Endothelial cell of umbilical vein (primary cell): ENCODE data around the gene OR2F1. TPM values are rescaled to one million over a fixed set of nuclear protein-coding genes. Genes with fewer than 3 reads are reported as not detected.

Experiments used
- BruUV-seq: library from RNA; stranded (reverse); fragments of 400-500 nt; replicated peaks from 2 replicates; lab custom pipeline; 2021; lab: Mats Ljungman, UMichigan
- CTCF ChIA-PET: fragments of 300-600, 350-600 bp; sonication (Branson Sonifier 250); formaldehyde crosslinking; loops from one replicate; lab custom pipeline; 2021; ENCODE audit warnings: antibody characterized with exemption, inconsistent platforms; lab: Charles Lee
- POLR2A ChIA-PET: fragments of 300-600, 350-600 bp; sonication (Branson Sonifier 250); formaldehyde crosslinking; loops from one replicate; lab custom pipeline; 2021; ENCODE audit warnings: antibody characterized with exemption, inconsistent platforms; lab: Charles Lee
- DNase-seq: peaks from one replicate; pipeline ENCODE4 v3.0.0-alpha.2; 2011; ENCODE audit warnings: low read depth, low spot score
- FAIRE-seq: peaks from 2 replicates; lab custom pipeline; 2011; peaks lifted over from hg19 to GRCh38; lab: Jason Lieb, UNC
- H2AFZ ChIP-seq: 2 replicates; pipeline ENCODE4 v1.6.0; 2012; ENCODE audit warnings: low read depth, low read length, control low read depth, inconsistent platforms
- H3K27ac ChIP-seq: 2 replicates; pipeline ENCODE4 v1.5.1; 2011; ENCODE audit warnings: low read depth, mild to moderate bottlenecking, control low read depth, low read length, moderate library complexity; ENCODE audit not compliant: insufficient read depth
- H3K27me3 ChIP-seq, 2 experiments: 2 replicates each; pipeline versions ENCODE4 v1.6.0 to v1.6.1; 2011; ENCODE audit warnings: low read length in 2 of 2, mixed read lengths in 1 of 2; ENCODE audit not compliant: control insufficient read depth in 2 of 2, insufficient read depth in 2 of 2
- H3K36me3 ChIP-seq, 2 experiments: 2 replicates in 1 of 2; 3 replicates in 1 of 2; pipeline ENCODE4 v1.5.1; 2011; ENCODE audit warnings: low read length in 2 of 2, mild to moderate bottlenecking in 1 of 2, moderate library complexity in 1 of 2; ENCODE audit not compliant: control insufficient read depth in 2 of 2, insufficient read depth in 2 of 2; ENCODE audit errors: extremely low read depth in 1 of 2
- H3K4me1 ChIP-seq: 3 replicates; pipeline ENCODE4 v1.5.1; 2011; ENCODE audit warnings: mild to moderate bottlenecking, low read length; ENCODE audit not compliant: control insufficient read depth, insufficient read depth; ENCODE audit errors: extremely low read depth
- H3K4me2 ChIP-seq: 2 replicates; pipeline ENCODE4 v1.6.1; 2011; ENCODE audit warnings: low read length, control low read depth, mixed read lengths; ENCODE audit not compliant: insufficient read depth
- H3K4me3 ChIP-seq, 3 experiments: fragments of 200-600 bp in 1 of 3; sonication (generic), shearing (Covaris generic) in 1 of 3; replicated peaks in 1 of 3; 2 replicates each; pipeline ENCODE4 v1.5.1; 2011 to 2016; ENCODE audit warnings: control low read depth in 3 of 3, low read length in 3 of 3, mild to moderate bottlenecking in 2 of 3, inconsistent platforms in 1 of 3, low read depth in 1 of 3, moderate library complexity in 1 of 3; ENCODE audit not compliant: insufficient read depth in 1 of 3
- H3K79me2 ChIP-seq: 2 replicates; pipeline ENCODE4 v1.6.0; 2012; ENCODE audit warnings: low read length, inconsistent platforms; ENCODE audit not compliant: control insufficient read depth, insufficient read depth
- H3K9ac ChIP-seq: replicated peaks from 2 replicates; pipeline ENCODE3; 2011; ENCODE audit warnings: low read length, control low read depth; ENCODE audit not compliant: insufficient read depth; ENCODE audit errors: extremely low read depth
- H3K9me1 ChIP-seq: replicated peaks from 3 replicates; pipeline ENCODE4 v1.6.0; 2011; ENCODE audit warnings: mild to moderate bottlenecking, low read length; ENCODE audit not compliant: control insufficient read depth, insufficient read depth; ENCODE audit errors: extremely low read depth
- H3K9me3 ChIP-seq: replicated peaks from 2 replicates; pipeline ENCODE4 v1.5.1; 2012; ENCODE audit warnings: low read length, inconsistent platforms; ENCODE audit not compliant: control insufficient read depth, insufficient read depth
- H4K20me1 ChIP-seq: replicated peaks from 2 replicates; pipeline ENCODE3; 2011; ENCODE audit warnings: mild to moderate bottlenecking, low read length; ENCODE audit not compliant: control insufficient read depth, insufficient read depth; ENCODE audit errors: extremely low read depth
- CTCF ChIP-seq, 2 donors: IDR thresholded peaks; 1 replicate in 1 of 2; 2 replicates in 1 of 2; pipeline ENCODE4 v1.5.1; 2011; ENCODE audit warnings: low read length in 2 of 2, mild to moderate bottlenecking in 2 of 2, moderate library complexity in 2 of 2, control low read depth in 1 of 2, inconsistent platforms in 1 of 2, low read depth in 1 of 2; ENCODE audit not compliant: insufficient read depth in 1 of 2; ENCODE audit errors: extremely low read depth in 1 of 2
- EZH2 ChIP-seq: IDR thresholded peaks from 2 replicates; pipeline ENCODE4 v1.6.1; 2012; ENCODE audit warnings: borderline replicate concordance, low read depth, mild to moderate bottlenecking, moderate library complexity, low read length, inconsistent platforms; ENCODE audit not compliant: severe bottlenecking
- FOS ChIP-seq: IDR thresholded peaks from 2 replicates; pipeline ENCODE4 v1.6.1; 2011; ENCODE audit warnings: mild to moderate bottlenecking, low read length, moderate library complexity, borderline replicate concordance; ENCODE audit not compliant: insufficient read depth
- GATA2 ChIP-seq: IDR thresholded peaks from 2 replicates; pipeline ENCODE4 v1.7.0; 2011; ENCODE audit warnings: low read depth, mild to moderate bottlenecking, moderate library complexity, mixed read lengths, low read length; ENCODE audit not compliant: insufficient read length, insufficient read depth
- JUN ChIP-seq: IDR thresholded peaks from 2 replicates; pipeline ENCODE4 v1.6.1; 2011; ENCODE audit warnings: borderline replicate concordance, low read depth; ENCODE audit not compliant: insufficient read length, insufficient read depth
- MAX ChIP-seq: IDR thresholded peaks from 2 replicates; pipeline ENCODE4 v1.6.1; 2011; ENCODE audit not compliant: insufficient read depth, insufficient read length
- MYC ChIP-seq: IDR thresholded peaks from one replicate; pipeline ENCODE4 v1.6.1; 2011; ENCODE audit warnings: mild to moderate bottlenecking, low read depth, low read length
- POLR2A ChIP-seq: IDR thresholded peaks from 2 replicates; pipeline ENCODE4 v1.6.1; 2012; ENCODE audit warnings: low read depth, mild to moderate bottlenecking, control low read depth, low read length
- POLR2AphosphoS5 ChIP-seq: IDR thresholded peaks from 2 replicates; pipeline ENCODE4 v1.6.1; 2012; ENCODE audit warnings: low read depth, mild to moderate bottlenecking, control low read depth, low read length, moderate library complexity; ENCODE audit not compliant: insufficient read depth
- dilution Hi-C: fragments of 300-500 bp; cut with MboI; formaldehyde crosslinking; loops from one replicate; pipeline ENCODE4 v1.15.0; 2019; ENCODE audit warnings: low sequenced_read_pairs; ENCODE audit not compliant: extremely low pct_ligation_motif_present
- intact Hi-C: fragments of 100-400 bp; cut with micrococcal nuclease; formaldehyde crosslinking; loops from one replicate; pipeline ENCODE4 v1.10.0; 2022
- polyA plus RNA-seq, 4 experiments: library from polyadenylated mRNA; depleted of rRNA in 3 of 4; stranded (reverse) in 3 of 4; unstranded in 1 of 4; fragments of >200 nt; gene quantifications; 2 replicates each; pipeline versions ENCODE4 v1.2.1 to v1.2.3, GENCODE V29; 2011 to 2012; ENCODE audit warnings: missing spikeins in 1 of 4
- total RNA-seq: library from RNA; stranded (reverse); gene quantifications from 2 replicates; pipeline ENCODE4 v1.2.3, GENCODE V29; 2021

OR2F1 gene
- total and polyA plus RNA-seq, 2 donors (not counting 3 experiments of a cell fraction or from before 2014, with no cell fraction given), result not detected

- dilution Hi-C loops (no loop called here), intact Hi-C loops (no loop called here)
- Histone ChIP-seq H2AFZ (no peak overlapping the region), H3K36me3 (no peaks in the 10 kb centered on the region), H3K27ac (no peak overlapping the region), H3K4me1 (peaks cover 5% of the 10 kb centered on the region), H3K27me3 (no peaks in the 10 kb centered on the region), H4K20me1 (no peaks in the 10 kb centered on the region), H3K9me3 (no peaks in the 10 kb centered on the region), H3K4me2 (no peak overlapping the region), H3K9ac (no peak overlapping the region), H3K79me2 (no peaks in the 10 kb centered on the region), H3K4me3 (no peak overlapping the region), H3K9me1 (no peaks in the 10 kb centered on the region)
- no TSS peak for BruUV-seq
- FAIRE-seq (no peak), DNase-seq (no peak)
- CTCF ChIA-PET, result interaction anchor here (1.2 kb wide), 1 partner anchor 11 kb away, joined by 4 read pairs; no protein-coding TSS in a partner anchor
- POLR2A ChIA-PET, result no interaction called here
- TF ChIP-seq POLR2AphosphoS5 (no peak), POLR2A (no peak)
These were observed 19.3 kb downstream of the OR2F1 start for GRCh38 chr7:143973870-143974416.

- Histone ChIP-seq H2AFZ (no peak overlapping the region), H3K36me3 (no peaks in the 10 kb centered on the region), H3K9me3 (no peaks in the 10 kb centered on the region), H3K27me3 (no peaks in the 10 kb centered on the region), H4K20me1 (no peaks in the 10 kb centered on the region), H3K9me1 (no peaks in the 10 kb centered on the region), H3K4me1 (peaks cover 10% of the 10 kb centered on the region), H3K79me2 (no peaks in the 10 kb centered on the region), H3K27ac (no peak overlapping the region), H3K9ac (no peak overlapping the region), H3K4me3 (no peak overlapping the region), H3K4me2 (no peak overlapping the region)
- ChIA-PET CTCF (interaction anchor here (0.5 to 1.2 kb wide), 3 partner anchors 11 to 53 kb away, joined by 3 to 4 read pairs (median 3); no protein-coding TSS in a partner anchor), POLR2A (no interaction called here)
- BruUV-seq, result no TSS peak
- TF ChIP-seq POLR2A (no peak), MAX (no peak), MYC (no peak), FOS (no peak), POLR2AphosphoS5 (no peak), EZH2 (no peak), CTCF (IDR thresholded peaks at IDR 0.05; ENCODE audit: extremely low read depth in 1 of 2, insufficient read depth in 1 of 2, low read depth in 1 of 2, low read length in 2 of 2) (no peak), JUN (no peak), GATA2 (no peak)
- FAIRE-seq (no peak), DNase-seq (no peak)
- intact Hi-C loops, result no loop called here
- dilution Hi-C loops, result no loop called here
These were observed 19.8 kb downstream of the OR2F1 start for GRCh38 chr7:143974459-143974858.
